Skeletal muscle cell (primary cell): Measurements from ENCODE around the gene EIF6.

Experiments
- DNase-seq: peaks from one replicate; pipeline ENCODE4 v3.0.0-alpha.2; 2010; ENCODE audit warnings: low read depth
- H3K4me3 ChIP-seq: 2 replicates; pipeline ENCODE4 v1.5.1; 2011; ENCODE audit warnings: low read depth, mild to moderate bottlenecking, control low read depth, low read length, moderate library complexity

EIF6 gene

DNA sequence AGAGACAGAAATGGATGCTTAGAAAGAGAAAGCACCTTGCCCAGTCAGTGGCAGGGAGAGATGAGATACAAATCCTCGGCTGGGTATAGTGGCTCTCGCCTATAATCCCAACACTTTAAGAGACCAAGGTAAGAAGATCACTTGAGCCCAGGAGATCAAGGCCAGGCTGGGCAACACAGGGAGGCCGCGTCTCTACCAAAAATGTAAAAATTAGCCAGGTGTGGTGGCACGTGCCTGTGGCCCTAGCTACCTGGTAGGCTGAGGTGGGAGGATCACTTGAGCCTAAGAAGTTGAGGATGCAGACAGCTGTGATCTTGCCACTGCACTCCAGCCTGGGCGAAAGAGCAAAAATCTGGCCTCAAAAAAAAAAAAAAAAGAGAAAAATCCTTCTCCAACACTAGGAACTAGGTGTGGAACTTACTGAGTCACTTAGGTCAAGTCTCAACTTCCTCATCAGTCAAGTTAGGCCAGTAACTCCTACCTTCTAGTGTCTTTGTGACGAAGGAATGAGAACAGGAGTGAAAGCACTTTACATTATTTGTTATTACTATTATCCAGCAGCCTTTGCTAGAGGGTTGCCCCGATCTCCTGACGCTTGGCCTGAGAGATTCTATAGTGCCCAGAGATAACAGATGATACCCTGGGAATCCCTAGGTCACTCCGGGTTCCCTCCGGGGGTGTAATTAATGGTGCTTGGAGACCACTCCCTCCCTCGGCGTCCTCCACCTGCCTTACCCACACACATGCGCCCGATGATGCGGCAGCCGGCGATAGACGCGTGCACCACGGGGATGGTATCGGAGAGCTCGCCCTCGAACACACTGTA, 918 bp downstream of the EIF6 start:
- peak overlapping the region; percentile 84 for H3K4me3 ChIP-seq
- no peak for DNase-seq

DNA sequence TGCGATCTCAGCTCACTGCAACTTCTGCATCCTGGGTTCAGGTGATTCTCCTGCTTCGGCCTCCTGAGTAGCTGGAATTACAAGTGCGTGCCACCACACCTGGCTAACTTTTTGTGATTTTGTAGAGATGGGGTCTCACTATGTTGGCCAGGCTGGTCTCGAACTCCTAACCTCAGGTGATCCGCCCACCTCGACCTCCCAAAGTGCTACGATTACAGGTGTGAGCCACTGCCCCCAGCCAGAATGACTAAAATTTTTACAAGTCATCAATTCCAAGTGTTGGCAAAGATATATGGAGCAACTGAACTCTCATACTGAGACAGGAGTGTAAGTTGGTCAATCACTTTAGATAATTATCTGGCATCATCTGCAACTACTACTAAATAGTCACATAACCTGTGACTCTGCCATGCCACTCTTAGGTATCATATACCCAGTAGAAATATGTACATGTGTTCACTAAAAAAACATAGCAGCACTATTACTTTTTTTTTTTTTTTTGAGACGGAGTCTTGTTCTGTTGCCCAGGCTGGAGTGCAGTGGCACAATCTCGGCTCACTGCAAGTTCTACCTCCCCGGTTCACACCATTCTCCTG, 3.0 kb downstream of the EIF6 start:
- DNase-seq: no peak
- H3K4me3 ChIP-seq: no peak overlapping the region

- no peak overlapping the region for H3K4me3 ChIP-seq
- DNase-seq: no peak
Observed at GRCh38 chr20:35280523-35280922, 4.0 kb downstream of the EIF6 start.

GRCh38 chr20:35279533-35280174, 4.9 kb downstream of the EIF6 start:
- no peak for DNase-seq
- H3K4me3 ChIP-seq: no peak overlapping the region

DNA sequence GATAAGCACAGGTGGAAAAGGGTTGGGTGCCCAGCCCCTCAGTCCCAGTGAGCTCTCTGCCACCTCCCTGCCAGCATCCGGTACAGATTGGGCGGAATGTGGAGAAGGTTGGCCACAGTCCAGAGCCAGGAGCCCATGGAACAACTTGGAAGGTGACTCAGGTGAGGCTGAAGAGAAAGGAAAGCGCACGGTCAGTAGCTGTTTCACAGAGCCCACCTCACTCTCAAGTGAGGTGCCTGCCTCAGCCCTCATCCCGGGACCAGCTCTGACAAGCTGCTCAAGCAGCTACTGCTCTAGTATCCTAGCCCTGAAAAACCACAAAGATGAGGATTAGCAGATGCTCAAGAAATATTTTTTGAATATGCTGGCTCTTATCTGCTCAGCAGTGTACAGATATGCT, 5.5 kb downstream of the EIF6 start:
- no peak for DNase-seq
- H3K4me3 ChIP-seq: no peak overlapping the region

- H3K4me3 ChIP-seq: peak within 1 kb of the TSS; percentile 70
- DNase-seq: peak; percentile 56
Observed at GRCh38 chr20:35277531-35278395, 6.8 kb downstream of the EIF6 start, which contains the start of gene MMP24OS. Gene MMP24OS, minus strand, starts transcription at chr20:35278122. Its CDS starts 193 bp downstream, at chr20:35277929.

- H3K4me3 ChIP-seq: peak overlapping the region; percentile 70
- no peak for DNase-seq
Observed at GRCh38 chr20:35277127-35277526, 7.4 kb downstream of the EIF6 start.

- no peak for DNase-seq
- H3K4me3 ChIP-seq: peak overlapping the region; percentile 70
Observed at GRCh38 chr20:35276408-35276807, 8.2 kb downstream of the EIF6 start.

GRCh38 chr20:35275741-35276251, 8.8 kb downstream of the EIF6 start:
- DNase-seq: no peak

DNA sequence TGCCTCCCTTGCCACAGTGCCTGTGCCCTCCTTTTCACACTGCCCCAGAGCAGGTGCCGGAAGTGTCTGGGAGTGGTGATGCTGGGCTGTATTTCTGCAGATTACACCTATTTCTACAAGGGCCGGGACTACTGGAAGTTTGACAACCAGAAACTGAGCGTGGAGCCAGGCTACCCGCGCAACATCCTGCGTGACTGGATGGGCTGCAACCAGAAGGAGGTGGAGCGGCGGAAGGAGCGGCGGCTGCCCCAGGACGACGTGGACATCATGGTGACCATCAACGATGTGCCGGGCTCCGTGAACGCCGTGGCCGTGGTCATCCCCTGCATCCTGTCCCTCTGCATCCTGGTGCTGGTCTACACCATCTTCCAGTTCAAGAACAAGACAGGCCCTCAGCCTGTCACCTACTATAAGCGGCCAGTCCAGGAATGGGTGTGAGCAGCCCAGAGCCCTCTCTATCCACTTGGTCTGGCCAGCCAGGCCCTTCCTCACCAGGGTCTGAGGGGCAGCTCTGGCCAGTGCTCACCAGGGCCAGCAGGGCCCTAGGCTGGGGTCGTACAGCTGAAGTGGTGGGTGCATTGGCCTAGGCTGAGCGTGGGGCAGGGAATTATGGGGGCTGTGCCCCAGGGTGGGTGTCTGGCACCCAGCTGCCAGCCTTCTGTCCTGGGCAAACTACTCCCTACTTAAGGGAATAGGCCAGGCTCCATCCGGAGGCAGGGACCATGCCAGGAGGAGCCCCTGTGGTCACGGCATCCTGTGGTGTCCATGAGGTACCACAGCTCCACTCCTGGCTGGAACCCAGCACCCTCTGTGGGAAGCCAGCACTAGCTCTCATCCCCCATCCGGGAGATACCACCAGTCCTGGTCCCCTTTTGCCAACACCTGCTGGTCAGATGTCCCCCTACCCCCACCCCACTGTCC, 10.1 kb downstream of the EIF6 start:
- no peak overlapping the region for H3K4me3 ChIP-seq
- no peak for DNase-seq

More at GRCh38 chr20:35275741-35276251, 8.8 kb downstream of the EIF6 start:
- H3K4me3 ChIP-seq: no peak overlapping the region

DNA sequence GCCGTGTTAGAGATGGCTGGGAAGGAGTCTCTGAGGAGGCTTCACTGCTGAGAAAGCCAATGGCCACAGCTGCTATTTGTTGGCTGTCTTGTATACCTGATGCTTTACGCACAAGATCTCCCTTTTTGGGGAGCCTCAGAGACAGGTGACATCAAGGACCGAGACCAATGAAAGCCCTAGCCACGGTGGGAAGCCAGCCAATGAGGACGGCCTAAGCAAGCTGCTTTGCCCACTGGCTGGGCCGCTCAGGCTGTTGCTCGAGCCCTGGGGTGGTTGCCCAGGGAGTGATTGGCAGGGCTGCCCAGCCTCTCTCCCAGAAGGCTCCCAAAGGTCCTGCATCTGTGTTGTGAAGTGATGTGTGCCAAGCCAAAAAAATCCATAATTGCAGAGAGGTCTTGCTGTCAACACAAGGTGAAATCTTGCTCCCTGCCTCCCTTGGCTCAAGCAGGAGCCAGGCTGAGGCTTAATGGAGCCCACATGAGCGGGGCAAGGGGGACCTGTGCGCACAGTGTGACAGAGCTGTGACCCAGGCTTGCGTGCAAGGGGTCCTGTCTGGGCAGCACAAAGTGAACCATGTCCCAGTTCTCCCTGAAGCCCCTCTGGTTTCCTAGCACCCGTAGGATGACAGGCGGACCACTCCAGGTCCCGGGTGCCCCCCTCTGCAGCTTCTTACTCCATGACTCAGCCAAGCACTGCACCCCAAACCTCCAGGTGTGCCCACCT, 11.0 kb downstream of the EIF6 start:
- no peak for DNase-seq
- no peak overlapping the region for H3K4me3 ChIP-seq

DNA sequence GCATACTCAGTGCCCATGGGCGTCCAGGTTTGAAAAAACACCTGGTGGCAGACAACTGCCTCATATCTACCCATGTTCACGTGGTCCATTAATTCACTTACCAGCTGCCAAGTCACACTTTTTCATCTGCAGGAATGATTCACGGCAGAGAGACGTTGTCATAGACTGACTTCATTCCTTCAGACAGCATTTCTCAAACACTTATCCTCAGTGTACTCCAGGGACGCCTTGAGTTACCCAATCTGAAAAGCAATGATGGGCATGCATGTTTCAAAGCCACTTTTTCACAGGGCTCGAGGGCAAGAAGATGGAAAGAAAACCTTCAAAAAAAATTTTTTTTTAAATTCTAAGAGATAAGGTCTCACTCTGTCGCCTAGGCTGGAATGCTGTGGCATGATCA, 12.7 kb downstream of the EIF6 start:
- H3K4me3 ChIP-seq: no peak overlapping the region
- DNase-seq: peak; percentile 45

DNA sequence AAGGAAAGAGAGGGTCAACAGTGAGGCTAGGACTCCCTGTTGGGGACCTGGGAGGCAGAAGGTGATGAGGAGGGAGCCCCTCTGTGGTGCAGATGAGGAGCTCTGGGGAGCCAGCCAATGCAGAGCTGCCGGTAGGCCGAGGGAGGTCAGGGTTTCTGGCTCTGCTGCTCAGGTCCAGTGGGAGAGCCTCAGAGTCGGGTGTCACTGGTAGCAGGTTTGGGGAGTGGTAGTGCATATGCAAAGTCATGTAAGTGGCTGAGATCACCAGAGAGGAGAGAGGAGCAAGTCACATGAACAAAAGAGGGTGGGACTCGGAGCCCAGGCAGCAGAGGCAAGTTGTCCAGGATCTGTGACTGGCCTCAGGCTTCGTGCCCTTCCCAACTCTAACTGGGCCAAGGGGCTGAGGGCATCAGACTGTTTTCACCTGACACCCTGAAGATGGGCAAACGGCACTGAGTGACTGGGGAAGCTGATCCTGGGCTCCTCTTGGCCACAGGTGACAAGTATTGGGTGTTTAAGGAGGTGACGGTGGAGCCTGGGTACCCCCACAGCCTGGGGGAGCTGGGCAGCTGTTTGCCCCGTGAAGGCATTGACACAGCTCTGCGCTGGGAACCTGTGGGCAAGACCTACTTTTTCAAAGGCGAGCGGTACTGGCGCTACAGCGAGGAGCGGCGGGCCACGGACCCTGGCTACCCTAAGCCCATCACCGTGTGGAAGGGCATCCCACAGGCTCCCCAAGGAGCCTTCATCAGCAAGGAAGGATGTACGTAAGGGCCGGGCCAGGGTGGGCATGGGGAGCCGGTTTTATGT, 13.3 kb downstream of the EIF6 start:
- no peak overlapping the region for H3K4me3 ChIP-seq
- no peak for DNase-seq

DNA sequence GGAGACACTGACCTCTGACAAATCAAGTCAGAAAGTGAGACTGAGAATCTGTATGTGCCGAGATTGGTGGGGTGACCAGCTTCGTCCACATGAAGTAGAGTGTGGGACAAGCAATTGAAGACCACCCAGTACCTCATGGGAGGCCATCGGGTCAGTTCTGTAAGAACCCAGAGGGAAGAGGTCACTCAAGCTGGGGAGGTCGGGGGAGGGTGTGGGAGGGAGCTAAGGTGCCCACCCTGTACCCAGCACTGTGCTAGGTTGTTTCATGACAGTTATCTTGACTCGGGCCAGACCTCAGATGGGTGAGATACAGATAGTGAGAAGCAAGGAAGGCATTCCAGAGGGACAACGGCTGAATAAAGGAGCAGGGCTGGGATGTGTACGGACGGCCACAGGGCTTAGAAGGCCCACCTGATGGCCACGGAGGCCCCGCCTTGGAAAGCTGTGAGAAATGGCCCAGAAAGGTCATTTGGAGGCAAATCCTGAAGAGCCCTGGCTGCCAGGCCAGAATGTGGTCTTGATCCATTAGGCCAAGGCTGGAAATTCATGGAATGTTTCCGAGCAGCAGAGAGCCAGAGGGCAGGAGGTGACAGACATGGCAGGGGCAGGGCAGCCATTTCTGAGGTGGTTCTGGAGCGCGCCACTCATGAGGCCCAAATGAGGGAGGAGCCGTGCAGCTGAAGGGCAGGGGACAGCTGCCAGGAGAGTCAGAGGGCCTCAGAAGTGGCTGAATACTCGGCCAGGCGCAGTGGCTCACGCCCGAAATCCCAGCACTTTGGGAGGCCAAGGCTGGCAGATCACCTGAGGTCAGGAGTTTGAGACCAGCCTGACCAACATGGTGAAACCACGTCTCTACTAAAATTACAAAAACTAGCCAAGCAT, 14.3 kb downstream of the EIF6 start:
- DNase-seq: no peak
- H3K4me3 ChIP-seq: no peak overlapping the region

GRCh38 chr20:35269055-35269781, 15.4 kb downstream of the EIF6 start:
- no peak for DNase-seq
- H3K4me3 ChIP-seq: no peak overlapping the region
